ENCODE results near the gene ZBTB16. TPM values are rescaled to one million over a fixed set of nuclear protein-coding genes. Genes with fewer than 3 reads are reported as not detected.

The ZBTB16 gene
- total RNA-seq, 2 experiments from 2014 or later, result 7.4 to 7.6 TPM

GRCh38 chr11:114258696-114259095, 199.2 kb downstream of the ZBTB16 start:
- POLR2A ChIA-PET, result no interaction called here
- Mint-ChIP-seq H3K36me3 (ENCODE audit: low read depth) (no peaks in the 10 kb centered on the region), H3K9me3 (no peaks in the 10 kb centered on the region), H3K4me3 (no peak overlapping the region), H3K27me3 (no peaks in the 10 kb centered on the region), H3K27ac (peak overlapping the region; percentile 10), H3K4me1 (peaks cover 12% of the 10 kb centered on the region)
- DNase-seq, result no peak
- CTCF ChIA-PET, result interaction anchor here (1.1 to 1.5 kb wide), 3 partner anchors 10 to 222 kb away, joined by 3 to 5 read pairs (median 3); no protein-coding TSS in a partner anchor

- no peak overlapping the region for H3K4me3 Mint-ChIP-seq
- peaks cover 12% of the 10 kb centered on the region for H3K4me1 Mint-ChIP-seq
- no peaks in the 10 kb centered on the region for H3K36me3 Mint-ChIP-seq (ENCODE audit: low read depth)
- ChIA-PET CTCF (interaction anchor here (0.5 to 1.9 kb wide), 4 partner anchors 10 to 246 kb away, joined by 3 to 5 read pairs (median 4); no protein-coding TSS in a partner anchor), POLR2A (no interaction called here)
- no peaks in the 10 kb centered on the region for H3K27me3 Mint-ChIP-seq
- DNase-seq, result no peak
- H3K9me3 Mint-ChIP-seq, result no peaks in the 10 kb centered on the region
- H3K27ac Mint-ChIP-seq, result peak overlapping the region; percentile 10
These were observed 199.6 kb downstream of the ZBTB16 start for GRCh38 chr11:114259124-114259526.

GRCh38 chr11:114259551-114259983, 200.1 kb downstream of the ZBTB16 start:
- no peaks in the 10 kb centered on the region for H3K36me3 Mint-ChIP-seq (ENCODE audit: low read depth)
- ChIA-PET POLR2A (no interaction called here), CTCF (interaction anchor here (0.5 to 2.8 kb wide), 7 partner anchors 13 to 266 kb away, joined by 3 to 18 read pairs (median 3); no protein-coding TSS in a partner anchor)
- H3K27me3 Mint-ChIP-seq, result no peaks in the 10 kb centered on the region
- no peaks in the 10 kb centered on the region for H3K9me3 Mint-ChIP-seq
- H3K4me3 Mint-ChIP-seq, result no peak overlapping the region
- no peak for DNase-seq
- H3K27ac Mint-ChIP-seq, result peak overlapping the region; percentile 55
- H3K4me1 Mint-ChIP-seq, result peaks cover 12% of the 10 kb centered on the region

- Mint-ChIP-seq H3K36me3 (ENCODE audit: low read depth) (no peaks in the 10 kb centered on the region), H3K27ac (no peak overlapping the region), H3K4me3 (no peak overlapping the region), H3K9me3 (no peaks in the 10 kb centered on the region), H3K27me3 (no peaks in the 10 kb centered on the region), H3K4me1 (peaks cover 12% of the 10 kb centered on the region)
- ChIA-PET POLR2A (no interaction called here), CTCF (interaction anchor here (0.6 to 3.2 kb wide), 11 partner anchors 9 to 364 kb away, joined by 3 to 18 read pairs (median 5); no protein-coding TSS in a partner anchor)
- no peak for DNase-seq
These were observed 200.6 kb downstream of the ZBTB16 start for GRCh38 chr11:114260077-114260476.

- ChIA-PET CTCF (interaction anchor here (0.6 to 3.2 kb wide), 15 partner anchors 9 to 365 kb away, joined by 3 to 18 read pairs (median 5); no protein-coding TSS in a partner anchor), POLR2A (no interaction called here)
- no peak for DNase-seq
- H3K4me3 Mint-ChIP-seq, result no peak overlapping the region
- H3K27ac Mint-ChIP-seq, result no peak overlapping the region
- H3K27me3 Mint-ChIP-seq, result no peaks in the 10 kb centered on the region
- no peaks in the 10 kb centered on the region for H3K9me3 Mint-ChIP-seq
- peaks cover 12% of the 10 kb centered on the region for H3K4me1 Mint-ChIP-seq
- no peaks in the 10 kb centered on the region for H3K36me3 Mint-ChIP-seq (ENCODE audit: low read depth)
These were observed 201.0 kb downstream of the ZBTB16 start for GRCh38 chr11:114260483-114260882.

GRCh38 chr11:114261791-114262190, 202.3 kb downstream of the ZBTB16 start:
- CTCF ChIA-PET, result interaction anchor here (1.0 to 3.2 kb wide), 12 partner anchors 10 to 366 kb away, joined by 3 to 18 read pairs (median 6); no protein-coding TSS in a partner anchor
- no peak for DNase-seq
- H3K27me3 Mint-ChIP-seq, result peaks cover 5% of the 10 kb centered on the region
- POLR2A ChIA-PET, result no interaction called here
- H3K4me3 Mint-ChIP-seq, result no peak overlapping the region
- H3K27ac Mint-ChIP-seq, result no peak overlapping the region
- no peaks in the 10 kb centered on the region for H3K36me3 Mint-ChIP-seq (ENCODE audit: low read depth)
- no peaks in the 10 kb centered on the region for H3K9me3 Mint-ChIP-seq
- peaks cover 12% of the 10 kb centered on the region for H3K4me1 Mint-ChIP-seq

- DNase-seq, result peak; percentile 39
- Mint-ChIP-seq H3K27ac (no peak overlapping the region), H3K27me3 (peaks cover 5% of the 10 kb centered on the region), H3K4me3 (no peak overlapping the region), H3K36me3 (ENCODE audit: low read depth) (no peaks in the 10 kb centered on the region), H3K4me1 (peaks cover 12% of the 10 kb centered on the region), H3K9me3 (no peaks in the 10 kb centered on the region)
- POLR2A ChIA-PET, result interaction anchor here (0.6 kb wide), 1 partner anchor 60 kb away, joined by 3 read pairs; no protein-coding TSS in a partner anchor
- CTCF ChIA-PET, result interaction anchor here (1.0 to 3.2 kb wide), 14 partner anchors 9 to 461 kb away, joined by 3 to 13 read pairs (median 5); no protein-coding TSS in a partner anchor
These were observed 203.4 kb downstream of the ZBTB16 start for GRCh38 chr11:114262681-114263512.

GRCh38 chr11:114263513-114264170, 204.1 kb downstream of the ZBTB16 start:
- CTCF ChIA-PET, result interaction anchor here (0.6 to 3.0 kb wide), 9 partner anchors 10 to 1436 kb away, joined by 3 to 13 read pairs (median 5); no protein-coding TSS in a partner anchor
- peaks cover 12% of the 10 kb centered on the region for H3K4me1 Mint-ChIP-seq
- peaks cover 5% of the 10 kb centered on the region for H3K27me3 Mint-ChIP-seq

GRCh38 chr11:114264381-114264780, 204.9 kb downstream of the ZBTB16 start:
- Mint-ChIP-seq H3K27ac (no peak overlapping the region), H3K27me3 (peaks cover 9% of the 10 kb centered on the region), H3K9me3 (no peaks in the 10 kb centered on the region), H3K4me1 (peaks cover 12% of the 10 kb centered on the region), H3K36me3 (ENCODE audit: low read depth) (no peaks in the 10 kb centered on the region), H3K4me3 (no peak overlapping the region)
- DNase-seq, result no peak
- CTCF ChIA-PET, result interaction anchor here (1.9 kb wide), 1 partner anchor 11 kb away, joined by 5 read pairs; no protein-coding TSS in a partner anchor
- POLR2A ChIA-PET, result no interaction called here

More at GRCh38 chr11:114263513-114264170, 204.1 kb downstream of the ZBTB16 start:
- Mint-ChIP-seq H3K27ac (no peak overlapping the region), H3K36me3 (ENCODE audit: low read depth) (no peaks in the 10 kb centered on the region), H3K4me3 (no peak overlapping the region), H3K9me3 (no peaks in the 10 kb centered on the region)
- POLR2A ChIA-PET, result no interaction called here
- no peak for DNase-seq

GRCh38 chr11:114265122-114265878, 205.8 kb downstream of the ZBTB16 start:
- H3K9me3 Mint-ChIP-seq, result no peaks in the 10 kb centered on the region
- no peak overlapping the region for H3K4me3 Mint-ChIP-seq
- no peaks in the 10 kb centered on the region for H3K36me3 Mint-ChIP-seq (ENCODE audit: low read depth)
- H3K27me3 Mint-ChIP-seq, result peaks cover 11% of the 10 kb centered on the region
- ChIA-PET POLR2A (no interaction called here), CTCF (interaction anchor here (0.6 to 1.9 kb wide), 3 partner anchors 12 to 1836 kb away, joined by 4 to 5 read pairs (median 4); no protein-coding TSS in a partner anchor)
- peaks cover 5% of the 10 kb centered on the region for H3K4me1 Mint-ChIP-seq
- H3K27ac Mint-ChIP-seq, result no peak overlapping the region
- no peak for DNase-seq

- ChIA-PET CTCF (interaction anchor here (0.6 to 1.6 kb wide), 3 partner anchors 11 to 729 kb away, joined by 3 to 5 read pairs (median 3); no protein-coding TSS in a partner anchor), POLR2A (no interaction called here)
- Mint-ChIP-seq H3K27ac (no peak overlapping the region), H3K27me3 (peaks cover 33% of the 10 kb centered on the region), H3K4me3 (no peak overlapping the region), H3K4me1 (no peaks in the 10 kb centered on the region), H3K9me3 (no peaks in the 10 kb centered on the region), H3K36me3 (ENCODE audit: low read depth) (no peaks in the 10 kb centered on the region)
- no peak for DNase-seq
These were observed 210.0 kb downstream of the ZBTB16 start for GRCh38 chr11:114269498-114269897.
